Breast epithelium (tissue), 3 donors: ENCODE measurements around the gene EAF1.

Experiments used
- POLR2A ChIP-seq: fragments of 450-650 bp; IDR thresholded peaks from one replicate; pipeline ENCODE4 v1.6.1; 2016; ENCODE audit warnings: antibody characterized with exemption, mild to moderate bottlenecking, moderate library complexity
- POLR2AphosphoS5 ChIP-seq, 3 donors: sonication (generic); formaldehyde crosslinking; IDR thresholded peaks; one replicate each; pipeline ENCODE4 v1.6.1; 2017; ENCODE audit warnings: antibody characterized with exemption in 3 of 3
- TF ChIP-seq, protein P1 (sequence below), 3 donors: fragments of 450-650 bp; IDR thresholded peaks; one replicate each; pipeline ENCODE4 v1.5.1; 2016 to 2017; ENCODE audit warnings: antibody characterized with exemption in 3 of 3, mild to moderate bottlenecking in 3 of 3, moderate library complexity in 3 of 3

GRCh38 chr3:15443826-15444524, 16.6 kb downstream of the EAF1 start:
- no peak for TF ChIP-seq POLR2A
- TF ChIP-seq, protein P1, sequence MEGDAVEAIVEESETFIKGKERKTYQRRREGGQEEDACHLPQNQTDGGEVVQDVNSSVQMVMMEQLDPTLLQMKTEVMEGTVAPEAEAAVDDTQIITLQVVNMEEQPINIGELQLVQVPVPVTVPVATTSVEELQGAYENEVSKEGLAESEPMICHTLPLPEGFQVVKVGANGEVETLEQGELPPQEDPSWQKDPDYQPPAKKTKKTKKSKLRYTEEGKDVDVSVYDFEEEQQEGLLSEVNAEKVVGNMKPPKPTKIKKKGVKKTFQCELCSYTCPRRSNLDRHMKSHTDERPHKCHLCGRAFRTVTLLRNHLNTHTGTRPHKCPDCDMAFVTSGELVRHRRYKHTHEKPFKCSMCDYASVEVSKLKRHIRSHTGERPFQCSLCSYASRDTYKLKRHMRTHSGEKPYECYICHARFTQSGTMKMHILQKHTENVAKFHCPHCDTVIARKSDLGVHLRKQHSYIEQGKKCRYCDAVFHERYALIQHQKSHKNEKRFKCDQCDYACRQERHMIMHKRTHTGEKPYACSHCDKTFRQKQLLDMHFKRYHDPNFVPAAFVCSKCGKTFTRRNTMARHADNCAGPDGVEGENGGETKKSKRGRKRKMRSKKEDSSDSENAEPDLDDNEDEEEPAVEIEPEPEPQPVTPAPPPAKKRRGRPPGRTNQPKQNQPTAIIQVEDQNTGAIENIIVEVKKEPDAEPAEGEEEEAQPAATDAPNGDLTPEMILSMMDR (IDR thresholded peaks at IDR 0.05): no peak
- TF ChIP-seq POLR2AphosphoS5 (IDR thresholded peaks at IDR 0.05): no peak
